SK-N-SH (cell line): Measurements from ENCODE around the gene TEX9. TPM values are rescaled to one million over a fixed set of nuclear protein-coding genes. Genes with fewer than 3 reads are reported as not detected.
A peak's percentile ranks its signal among the peaks of the same experiment; 100 is the strongest.

Source experiments
- CTCF ChIA-PET: fragments of 300-600, 350-600 bp; formaldehyde crosslinking; extraction: SDS; loops from one replicate; lab custom pipeline; 2021; lab: Yijun Ruan, JAX
- POLR2A ChIA-PET: fragments of 350-600 bp; sonication (Branson Sonifier 250); formaldehyde crosslinking; extraction: SDS; loops from one replicate; lab custom pipeline; 2020; ENCODE audit warnings: antibody characterized with exemption, inconsistent platforms; lab: Yijun Ruan, JAX
- DNase-seq: peaks from one replicate; pipeline ENCODE4 v3.0.0; 2012
- H2AFZ ChIP-seq: fragments of 200-600 bp; sonication (generic); 2 replicates; pipeline ENCODE4 v1.8.1; 2016; ENCODE audit warnings: antibody characterized with exemption, mild to moderate bottlenecking, low read depth
- H3F3A ChIP-seq: fragments of 200-600 bp; sonication (generic); replicated peaks from 2 replicates; pipeline ENCODE3; 2016; ENCODE audit warnings: antibody characterized with exemption, mild to moderate bottlenecking; ENCODE audit not compliant: insufficient read depth
- H3K27ac ChIP-seq, 2 experiments: fragments of 200-500 bp in 1 of 2; fragments of 200-600 bp in 1 of 2; sonication (Bioruptor generic) in 1 of 2; sonication (generic), shearing (Covaris generic) in 1 of 2; 2 replicates each; pipeline versions ENCODE4 v1.5.1 to v1.6.1; 2014 to 2016; ENCODE audit warnings: low read depth in 2 of 2, inconsistent platforms in 1 of 2, low read length in 1 of 2, mild to moderate bottlenecking in 1 of 2, mixed read lengths in 1 of 2
- H3K27me3 ChIP-seq: fragments of 200-600 bp; sonication (generic), shearing (Covaris generic); 2 replicates; pipeline ENCODE4 v1.6.1; 2016; ENCODE audit warnings: mixed run types; ENCODE audit not compliant: insufficient read depth
- H3K36me3 ChIP-seq, 2 experiments: fragments of 200-500 bp in 1 of 2; fragments of 200-600 bp in 1 of 2; sonication (Bioruptor generic) in 1 of 2; sonication (generic) in 1 of 2; replicated peaks in 1 of 2; 2 replicates each; pipeline versions ENCODE3 to v1.5.1; 2014 to 2016; ENCODE audit warnings: low read length in 1 of 2, mild to moderate bottlenecking in 1 of 2; ENCODE audit not compliant: insufficient read depth in 2 of 2, control insufficient read depth in 1 of 2
- H3K4me1 ChIP-seq, 2 experiments: fragments of 200-500 bp in 1 of 2; fragments of 200-600 bp in 1 of 2; sonication (Bioruptor generic) in 1 of 2; sonication (generic), shearing (Covaris generic) in 1 of 2; 2 replicates each; pipeline versions ENCODE4 v1.5.1 to v1.6.1; 2014 to 2016; ENCODE audit warnings: low read depth in 1 of 2, low read length in 1 of 2, mixed run types in 1 of 2; ENCODE audit not compliant: insufficient read depth in 2 of 2, control insufficient read depth in 1 of 2
- H3K4me2 ChIP-seq: fragments of 200-600 bp; sonication (generic), shearing (Covaris generic); 2 replicates; pipeline ENCODE4 v1.6.1; 2017; ENCODE audit warnings: mixed run types
- H3K4me3 ChIP-seq, 2 experiments: fragments of 200-500 bp in 1 of 2; fragments of 200-600 bp in 1 of 2; sonication (Bioruptor generic) in 1 of 2; sonication (generic), shearing (Covaris generic) in 1 of 2; 2 replicates each; pipeline versions ENCODE4 v1.5.1 to v1.8.1; 2014 to 2016; ENCODE audit warnings: low read depth in 2 of 2, inconsistent platforms in 1 of 2, low read length in 1 of 2, mild to moderate bottlenecking in 1 of 2, mixed read lengths in 1 of 2, moderate library complexity in 1 of 2
- H3K79me2 ChIP-seq: fragments of 200-600 bp; sonication (generic); 2 replicates; pipeline ENCODE4 v1.8.1; 2017; ENCODE audit warnings: mild to moderate bottlenecking; ENCODE audit not compliant: insufficient read depth
- H3K9ac ChIP-seq: fragments of 200-600 bp; sonication (generic); 2 replicates; pipeline ENCODE4 v1.6.1; 2017; ENCODE audit warnings: mixed run types
- H3K9me2 ChIP-seq: fragments of 200-600 bp; sonication (generic); 2 replicates; pipeline ENCODE4 v1.6.1; 2017; ENCODE audit warnings: mixed run types
- H3K9me3 ChIP-seq: fragments of 200-600 bp; sonication (generic); 2 replicates; pipeline ENCODE4 v1.6.1; 2017; ENCODE audit warnings: mixed run types, mild to moderate bottlenecking, moderate library complexity
- H4K20me1 ChIP-seq: fragments of 200-600 bp; sonication (generic); 2 replicates; pipeline ENCODE4 v1.6.1; 2017; ENCODE audit warnings: mild to moderate bottlenecking, mixed run types; ENCODE audit not compliant: insufficient read depth
- CTCF ChIP-seq: fragments of 200-600 bp; sonication (generic); IDR thresholded peaks from 2 replicates; pipeline ENCODE4 v1.6.1; 2017; ENCODE audit warnings: antibody characterized with exemption, mild to moderate bottlenecking, moderate library complexity
- ELF1 ChIP-seq: IDR thresholded peaks from 2 replicates; pipeline ENCODE4 v1.4.0; 2012
- FOXM1 ChIP-seq: IDR thresholded peaks from 2 replicates; pipeline ENCODE4 v1.4.0; 2012; ENCODE audit warnings: low read depth, mild to moderate bottlenecking
- GATA2 ChIP-seq: sonication (generic); formaldehyde crosslinking; IDR thresholded peaks from 2 replicates; pipeline ENCODE4 v1.5.0; 2020; ENCODE audit warnings: mild to moderate bottlenecking, missing genetic modification reagents
- IRF3 ChIP-seq: fragments of 150-350 bp; IDR thresholded peaks from 2 replicates; pipeline ENCODE4 v1.6.1; 2016; ENCODE audit warnings: mild to moderate bottlenecking, low read depth, low read length
- JUND ChIP-seq: IDR thresholded peaks from 2 replicates; pipeline ENCODE4 v1.4.0; 2012
- MAX ChIP-seq: IDR thresholded peaks from 2 replicates; pipeline ENCODE4 v1.4.0; 2012; ENCODE audit warnings: low read depth
- MEF2A ChIP-seq: IDR thresholded peaks from 2 replicates; pipeline ENCODE4 v1.4.0; 2012; ENCODE audit warnings: low read depth, borderline replicate concordance
- POLR2AphosphoS5 ChIP-seq: IDR thresholded peaks from 2 replicates; pipeline ENCODE4 v1.6.1; 2012; ENCODE audit warnings: low read depth, low read length
- REST ChIP-seq: IDR thresholded peaks from 2 replicates; pipeline ENCODE4 v1.6.1; 2012; ENCODE audit warnings: mild to moderate bottlenecking, low read depth, low read length, moderate library complexity
- RFX5 ChIP-seq: IDR thresholded peaks from 2 replicates; pipeline ENCODE4 v1.6.1; 2012; ENCODE audit warnings: mild to moderate bottlenecking, improper control_type of control experiment, low read length
- SIN3A ChIP-seq: IDR thresholded peaks from 2 replicates; pipeline ENCODE4 v1.6.1; 2012; ENCODE audit warnings: low read depth, mild to moderate bottlenecking, low read length, moderate library complexity, borderline replicate concordance
- SMC3 ChIP-seq: IDR thresholded peaks from 2 replicates; pipeline ENCODE4 v1.6.1; 2012; ENCODE audit warnings: low read depth, low read length, improper control_type of control experiment
- TAF1 ChIP-seq: IDR thresholded peaks from 2 replicates; pipeline ENCODE4 v1.6.1; 2012; ENCODE audit warnings: low read depth, mild to moderate bottlenecking, low read length, moderate library complexity, borderline replicate concordance
- TCF12 ChIP-seq: IDR thresholded peaks from 2 replicates; pipeline ENCODE4 v1.4.0; 2012
- TEAD4 ChIP-seq: IDR thresholded peaks from 2 replicates; pipeline ENCODE4 v1.4.0; 2012; ENCODE audit warnings: mild to moderate bottlenecking, borderline replicate concordance; ENCODE audit not compliant: insufficient read depth
- YY1 ChIP-seq: IDR thresholded peaks from 2 replicates; pipeline ENCODE4 v1.4.0; 2012; ENCODE audit warnings: low read depth, mild to moderate bottlenecking
- WGBS: methylation state at CpG from one replicate; pipeline ENCODE4 v1.1.6; 2017; ENCODE audit warnings: low lambda C conversion rate; 5-methylcytosine and 5-hydroxymethylcytosine counted together
- polyA plus RNA-seq, 3 experiments: library from polyadenylated mRNA; depleted of rRNA; stranded (reverse); fragments of >200 nt; gene quantifications; 2 replicates each; pipeline ENCODE4 v1.2.3, GENCODE V29; 2012

The TEX9 gene
- polyA plus RNA-seq, 1 of the 3 experiments (the other 2 are of a cell fraction): 1.9 TPM

GRCh38 chr15:56342653-56343052, 22.6 kb upstream of the TEX9 start:
- CTCF ChIA-PET: interaction anchor here (1.2 kb wide), 1 partner anchor 9 kb away, joined by 5 read pairs; no protein-coding TSS in a partner anchor
- POLR2A ChIA-PET: no interaction called here

GRCh38 chr15:56343879-56344278, 21.3 kb upstream of the TEX9 start:
- H3K79me2 ChIP-seq: no peaks in the 10 kb centered on the region
- no peak overlapping the region for H3K4me3 ChIP-seq
- no peaks in the 10 kb centered on the region for H3F3A ChIP-seq
- no peaks in the 10 kb centered on the region for H3K9me3 ChIP-seq
- H3K27ac ChIP-seq: no peak overlapping the region
- no peaks in the 10 kb centered on the region for H3K4me1 ChIP-seq
- CTCF ChIA-PET: no interaction called here
- no peaks in the 10 kb centered on the region for H3K36me3 ChIP-seq
- TF ChIP-seq TEAD4 (no peak), POLR2AphosphoS5 (no peak), JUND (no peak), SMC3 (no peak), SIN3A (no peak), YY1 (no peak), TCF12 (no peak), RFX5 (no peak), GATA2 (no peak), MAX (no peak)
- DNase-seq: no peak
- POLR2A ChIA-PET: interaction anchor here (1.5 kb wide), 1 partner anchor 21 kb away, joined by 3 read pairs; the partner anchor contains the start of gene TEX9
- H2AFZ ChIP-seq: no peak overlapping the region
- no peaks in the 10 kb centered on the region for H3K27me3 ChIP-seq
- no peak overlapping the region for H3K9ac ChIP-seq
- WGBS: 18% methylated on average over 2 of the region's 2 CpGs
- H4K20me1 ChIP-seq: no peaks in the 10 kb centered on the region
- no peak overlapping the region for H3K4me2 ChIP-seq
- no peaks in the 10 kb centered on the region for H3K9me2 ChIP-seq

More at GRCh38 chr15:56342653-56343052, 22.6 kb upstream of the TEX9 start:
- Histone ChIP-seq H3K9ac (no peak overlapping the region), H2AFZ (no peak overlapping the region), H3K4me2 (no peak overlapping the region), H3K27ac (no peak overlapping the region), H3K79me2 (no peaks in the 10 kb centered on the region), H3K4me3 (no peak overlapping the region), H3K4me1 (no peaks in the 10 kb centered on the region), H3F3A (no peaks in the 10 kb centered on the region), H3K36me3 (no peaks in the 10 kb centered on the region), H3K9me3 (no peaks in the 10 kb centered on the region), H3K9me2 (no peaks in the 10 kb centered on the region), H4K20me1 (no peaks in the 10 kb centered on the region), H3K27me3 (no peaks in the 10 kb centered on the region)
- TF ChIP-seq GATA2 (peak; percentile 32; the same call in 1 of the 2 replicates), MEF2A (no peak)
- WGBS: 18% methylated on average over 1 of the region's 1 CpG
- DNase-seq: peak; percentile 6

GRCh38 chr15:56344336-56344735, 20.9 kb upstream of the TEX9 start:
- no peak overlapping the region for H3K4me2 ChIP-seq
- H4K20me1 ChIP-seq: no peaks in the 10 kb centered on the region
- H3F3A ChIP-seq: no peaks in the 10 kb centered on the region
- ChIA-PET POLR2A (interaction anchor here (1.5 kb wide), 1 partner anchor 21 kb away, joined by 3 read pairs; the partner anchor contains the start of gene TEX9), CTCF (no interaction called here)
- H3K9ac ChIP-seq: no peak overlapping the region
- H3K27me3 ChIP-seq: no peaks in the 10 kb centered on the region
- no peaks in the 10 kb centered on the region for H3K36me3 ChIP-seq
- WGBS: 66% methylated on average over 2 of the region's 2 CpGs
- no peak overlapping the region for H2AFZ ChIP-seq
- H3K27ac ChIP-seq: no peak overlapping the region
- H3K4me1 ChIP-seq: no peaks in the 10 kb centered on the region
- H3K9me3 ChIP-seq: no peaks in the 10 kb centered on the region
- no peaks in the 10 kb centered on the region for H3K79me2 ChIP-seq
- H3K4me3 ChIP-seq: no peak overlapping the region
- DNase-seq: no peak
- no peaks in the 10 kb centered on the region for H3K9me2 ChIP-seq
- TF ChIP-seq ELF1: no peak
- TF ChIP-seq REST: no peak
- TF ChIP-seq GATA2: no peak
- no peak for TF ChIP-seq FOXM1
- TF ChIP-seq CTCF: no peak
- TF ChIP-seq IRF3: no peak
- TF ChIP-seq TAF1: no peak
